KMS-11 (cell line): ENCODE measurements around the gene ACADSB.

Experiments
- H2AFZ ChIP-seq: fragments of 200-600 bp; sonication (generic); 2 replicates; pipeline ENCODE4 v1.6.1; 2016; ENCODE audit warnings: antibody characterized with exemption, mixed run types, low read depth
- H3K27ac ChIP-seq: fragments of 200-600 bp; sonication (generic); 2 replicates; pipeline ENCODE4 v1.6.1; 2016; ENCODE audit warnings: mild to moderate bottlenecking, mixed run types
- H3K27me3 ChIP-seq: fragments of 200-600 bp; sonication (generic); 2 replicates; pipeline ENCODE4 v1.6.1; 2017; ENCODE audit warnings: mild to moderate bottlenecking, low read depth, mixed run types, moderate library complexity; ENCODE audit not compliant: insufficient read depth
- H3K36me3 ChIP-seq: fragments of 200-600 bp; sonication (generic); 2 replicates; pipeline ENCODE4 v1.6.1; 2017; ENCODE audit warnings: mild to moderate bottlenecking, mixed run types; ENCODE audit not compliant: insufficient read depth
- H3K4me1 ChIP-seq: fragments of 200-600 bp; sonication (generic); 2 replicates; pipeline ENCODE4 v1.6.1; 2016; ENCODE audit warnings: mild to moderate bottlenecking, low read depth, mixed run types; ENCODE audit not compliant: poor library complexity, severe bottlenecking
- H3K4me2 ChIP-seq: fragments of 200-600 bp; sonication (generic); 2 replicates; pipeline ENCODE4 v1.7.0; 2016; ENCODE audit warnings: mild to moderate bottlenecking, mixed run types
- H3K4me3 ChIP-seq: fragments of 200-600 bp; sonication (generic); IDR thresholded peaks from 2 replicates; pipeline ENCODE4 v1.6.1; 2017; ENCODE audit warnings: low read depth, low read length, mixed read lengths; ENCODE audit not compliant: insufficient read depth
- H3K79me2 ChIP-seq: fragments of 200-600 bp; sonication (generic); 2 replicates; pipeline ENCODE4 v1.6.1; 2016; ENCODE audit warnings: low read depth, mixed run types; ENCODE audit not compliant: insufficient read depth
- H3K9ac ChIP-seq: fragments of 200-600 bp; sonication (generic); 2 replicates; pipeline ENCODE4 v1.6.1; 2016; ENCODE audit warnings: mild to moderate bottlenecking, mixed run types
- H4K20me1 ChIP-seq: fragments of 200-600 bp; sonication (generic); 2 replicates; pipeline ENCODE4 v1.6.1; 2016; ENCODE audit warnings: mild to moderate bottlenecking, mixed run types; ENCODE audit not compliant: insufficient read depth
- TF ChIP-seq, protein P1 (sequence below): fragments of 200-600 bp; sonication (generic); conservative IDR thresholded peaks from 2 replicates; pipeline ENCODE4 v1.6.1; 2017; ENCODE audit warnings: low read depth, mild to moderate bottlenecking, antibody characterized with exemption, low read length, moderate library complexity, mixed read lengths

The ACADSB gene

GRCh38 chr10:123074215-123074614, 65.4 kb downstream of the ACADSB start:
- Histone ChIP-seq H3K9ac (no peak overlapping the region), H2AFZ (no peak overlapping the region), H3K27me3 (no peaks in the 10 kb centered on the region), H3K4me2 (no peak overlapping the region), H3K4me1 (no peaks in the 10 kb centered on the region), H4K20me1 (no peaks in the 10 kb centered on the region), H3K4me3 (no peak overlapping the region), H3K79me2 (no peaks in the 10 kb centered on the region), H3K27ac (no peak overlapping the region), H3K36me3 (no peaks in the 10 kb centered on the region)
- TF ChIP-seq, protein P1, sequence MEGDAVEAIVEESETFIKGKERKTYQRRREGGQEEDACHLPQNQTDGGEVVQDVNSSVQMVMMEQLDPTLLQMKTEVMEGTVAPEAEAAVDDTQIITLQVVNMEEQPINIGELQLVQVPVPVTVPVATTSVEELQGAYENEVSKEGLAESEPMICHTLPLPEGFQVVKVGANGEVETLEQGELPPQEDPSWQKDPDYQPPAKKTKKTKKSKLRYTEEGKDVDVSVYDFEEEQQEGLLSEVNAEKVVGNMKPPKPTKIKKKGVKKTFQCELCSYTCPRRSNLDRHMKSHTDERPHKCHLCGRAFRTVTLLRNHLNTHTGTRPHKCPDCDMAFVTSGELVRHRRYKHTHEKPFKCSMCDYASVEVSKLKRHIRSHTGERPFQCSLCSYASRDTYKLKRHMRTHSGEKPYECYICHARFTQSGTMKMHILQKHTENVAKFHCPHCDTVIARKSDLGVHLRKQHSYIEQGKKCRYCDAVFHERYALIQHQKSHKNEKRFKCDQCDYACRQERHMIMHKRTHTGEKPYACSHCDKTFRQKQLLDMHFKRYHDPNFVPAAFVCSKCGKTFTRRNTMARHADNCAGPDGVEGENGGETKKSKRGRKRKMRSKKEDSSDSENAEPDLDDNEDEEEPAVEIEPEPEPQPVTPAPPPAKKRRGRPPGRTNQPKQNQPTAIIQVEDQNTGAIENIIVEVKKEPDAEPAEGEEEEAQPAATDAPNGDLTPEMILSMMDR: no peak

GRCh38 chr10:123081896-123082295, 73.1 kb downstream of the ACADSB start:
- Histone ChIP-seq H3K27ac (no peak overlapping the region), H3K79me2 (no peaks in the 10 kb centered on the region), H2AFZ (no peak overlapping the region), H3K4me1 (no peaks in the 10 kb centered on the region), H3K4me2 (no peak overlapping the region), H4K20me1 (no peaks in the 10 kb centered on the region), H3K4me3 (no peak overlapping the region), H3K9ac (no peak overlapping the region), H3K36me3 (no peaks in the 10 kb centered on the region), H3K27me3 (no peaks in the 10 kb centered on the region)
- TF ChIP-seq, protein P1: no peak

DNA sequence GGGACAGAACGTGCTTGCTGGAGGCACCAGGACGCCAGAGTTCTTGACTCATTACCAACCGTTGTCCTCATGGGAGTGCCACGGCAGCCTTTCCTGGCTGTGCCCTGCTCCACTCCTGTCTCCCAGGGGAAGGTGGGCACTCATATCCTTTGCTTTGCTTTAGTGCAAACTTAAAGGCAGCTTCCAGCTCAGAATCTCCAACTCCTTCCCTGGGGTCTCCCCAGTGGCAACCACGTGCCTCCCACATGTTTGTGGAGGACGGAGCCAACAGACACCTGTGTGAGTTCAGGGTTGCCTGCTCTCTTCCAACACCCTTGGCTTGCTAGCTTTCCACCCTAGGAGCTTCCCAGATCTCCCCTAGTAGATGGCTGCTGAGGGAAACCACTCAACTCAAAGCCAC, 75.0 kb downstream of the ACADSB start:
- Histone ChIP-seq H3K79me2 (no peaks in the 10 kb centered on the region), H4K20me1 (no peaks in the 10 kb centered on the region), H3K9ac (no peak overlapping the region), H3K4me2 (no peak overlapping the region), H3K27me3 (no peaks in the 10 kb centered on the region), H2AFZ (no peak overlapping the region), H3K4me1 (no peaks in the 10 kb centered on the region), H3K36me3 (no peaks in the 10 kb centered on the region), H3K4me3 (no peak overlapping the region), H3K27ac (no peak overlapping the region)
- TF ChIP-seq, protein P1: no peak

DNA sequence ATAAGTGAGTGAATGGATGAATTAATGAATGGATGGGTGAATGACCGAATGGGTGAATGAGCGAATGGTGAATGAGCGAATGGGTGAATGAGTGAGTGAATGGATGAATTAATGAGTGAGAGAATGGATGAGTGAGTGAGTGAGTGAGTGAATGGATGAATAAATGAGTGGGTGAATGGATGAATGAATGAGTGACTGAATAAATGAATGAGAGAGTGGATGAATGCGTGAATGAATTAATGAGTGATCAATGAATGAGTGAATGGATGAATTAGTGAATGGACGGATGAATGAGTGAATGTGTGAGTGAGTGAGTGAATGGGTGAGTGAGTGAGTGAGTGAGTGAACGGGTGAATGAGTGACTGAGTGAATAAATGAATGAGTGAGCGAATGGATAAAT, 77.5 kb downstream of the ACADSB start:
- Histone ChIP-seq H3K4me3 (no peak overlapping the region), H3K79me2 (no peaks in the 10 kb centered on the region), H3K9ac (no peak overlapping the region), H3K4me1 (no peaks in the 10 kb centered on the region), H3K27me3 (no peaks in the 10 kb centered on the region), H3K36me3 (no peaks in the 10 kb centered on the region), H3K27ac (no peak overlapping the region), H2AFZ (no peak overlapping the region), H3K4me2 (no peak overlapping the region), H4K20me1 (no peaks in the 10 kb centered on the region)
- TF ChIP-seq, protein P1: no peak
